Mesothelial cell of epicardium (in vitro differentiated cells): Measurements from ENCODE around the gene PTPRU. TPM values are rescaled to one million over a fixed set of nuclear protein-coding genes. Genes with fewer than 3 reads are reported as not detected.

Experiments used
- DNase-seq, 2 experiments: peaks; one replicate each; pipeline ENCODE4 v3.0.0; 2021; ENCODE audit warnings: low spot score in 2 of 2; ENCODE audit not compliant: unreplicated experiment in 2 of 2
- H3K27ac Mint-ChIP-seq: 2 replicates; pipeline ENCODE4 v1.8.0; 2021; ENCODE audit warnings: mixed read lengths
- H3K27me3 Mint-ChIP-seq: 2 replicates; pipeline ENCODE4 v1.8.0; 2021; ENCODE audit warnings: low read depth, mixed read lengths
- H3K36me3 Mint-ChIP-seq: 2 replicates; pipeline ENCODE4 v1.8.0; 2021; ENCODE audit warnings: mixed read lengths
- H3K4me1 Mint-ChIP-seq: 2 replicates; pipeline ENCODE4 v1.8.0; 2021; ENCODE audit warnings: mixed read lengths
- H3K4me3 Mint-ChIP-seq: 2 replicates; pipeline ENCODE4 v1.8.0; 2021; ENCODE audit warnings: mild to moderate bottlenecking, moderate library complexity, mixed read lengths
- H3K9me3 Mint-ChIP-seq: 2 replicates; pipeline ENCODE4 v1.8.0; 2021; ENCODE audit warnings: mixed read lengths
- total RNA-seq: library from RNA; stranded (reverse); gene quantifications from 3 replicates; pipeline ENCODE4 v1.2.1, GENCODE V29; 2021
- TF ChIP-seq, protein P1 (sequence below): fragments of 200-600 bp; sonication (generic); IDR thresholded peaks from one replicate; pipeline ENCODE4 v1.5.0; 2021; ENCODE audit warnings: antibody characterized with exemption; ENCODE audit not compliant: unreplicated experiment

PTPRU gene
- total RNA-seq, 1 donor from 2014 or later, result 151 TPM

DNA sequence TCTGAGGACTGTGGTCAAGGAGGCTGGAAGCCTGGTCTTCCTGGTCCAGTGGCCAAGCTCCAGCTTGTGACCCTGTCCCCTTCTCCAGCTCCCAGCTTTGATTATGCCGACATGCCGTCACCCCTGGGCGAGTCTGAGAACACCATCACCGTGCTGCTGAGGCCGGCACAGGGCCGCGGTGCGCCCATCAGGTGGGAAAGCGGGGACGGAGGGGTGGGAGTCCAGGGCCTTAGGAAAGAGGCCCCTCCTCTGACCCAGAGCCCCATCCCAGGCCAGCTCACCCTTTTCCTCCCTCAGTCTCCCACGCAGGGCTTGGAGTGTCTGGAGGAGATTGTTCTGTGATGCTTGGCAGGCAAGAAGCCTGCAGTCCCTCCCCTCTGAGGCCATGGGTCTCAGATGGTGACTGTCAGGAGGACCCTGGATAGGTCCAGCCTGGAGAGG lies 43.6 kb downstream of the PTPRU start:
- no peaks in the 10 kb centered on the region for H3K27me3 Mint-ChIP-seq
- peaks cover 36% of the 10 kb centered on the region for H3K36me3 Mint-ChIP-seq
- H3K4me1 Mint-ChIP-seq, result peaks cover 12% of the 10 kb centered on the region
- peaks cover 4% of the 10 kb centered on the region for H3K9me3 Mint-ChIP-seq
- H3K4me3 Mint-ChIP-seq, result no peak overlapping the region
- no peak overlapping the region for H3K27ac Mint-ChIP-seq
- no peak for DNase-seq
- TF ChIP-seq, protein P1, sequence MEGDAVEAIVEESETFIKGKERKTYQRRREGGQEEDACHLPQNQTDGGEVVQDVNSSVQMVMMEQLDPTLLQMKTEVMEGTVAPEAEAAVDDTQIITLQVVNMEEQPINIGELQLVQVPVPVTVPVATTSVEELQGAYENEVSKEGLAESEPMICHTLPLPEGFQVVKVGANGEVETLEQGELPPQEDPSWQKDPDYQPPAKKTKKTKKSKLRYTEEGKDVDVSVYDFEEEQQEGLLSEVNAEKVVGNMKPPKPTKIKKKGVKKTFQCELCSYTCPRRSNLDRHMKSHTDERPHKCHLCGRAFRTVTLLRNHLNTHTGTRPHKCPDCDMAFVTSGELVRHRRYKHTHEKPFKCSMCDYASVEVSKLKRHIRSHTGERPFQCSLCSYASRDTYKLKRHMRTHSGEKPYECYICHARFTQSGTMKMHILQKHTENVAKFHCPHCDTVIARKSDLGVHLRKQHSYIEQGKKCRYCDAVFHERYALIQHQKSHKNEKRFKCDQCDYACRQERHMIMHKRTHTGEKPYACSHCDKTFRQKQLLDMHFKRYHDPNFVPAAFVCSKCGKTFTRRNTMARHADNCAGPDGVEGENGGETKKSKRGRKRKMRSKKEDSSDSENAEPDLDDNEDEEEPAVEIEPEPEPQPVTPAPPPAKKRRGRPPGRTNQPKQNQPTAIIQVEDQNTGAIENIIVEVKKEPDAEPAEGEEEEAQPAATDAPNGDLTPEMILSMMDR, result no peak

DNA sequence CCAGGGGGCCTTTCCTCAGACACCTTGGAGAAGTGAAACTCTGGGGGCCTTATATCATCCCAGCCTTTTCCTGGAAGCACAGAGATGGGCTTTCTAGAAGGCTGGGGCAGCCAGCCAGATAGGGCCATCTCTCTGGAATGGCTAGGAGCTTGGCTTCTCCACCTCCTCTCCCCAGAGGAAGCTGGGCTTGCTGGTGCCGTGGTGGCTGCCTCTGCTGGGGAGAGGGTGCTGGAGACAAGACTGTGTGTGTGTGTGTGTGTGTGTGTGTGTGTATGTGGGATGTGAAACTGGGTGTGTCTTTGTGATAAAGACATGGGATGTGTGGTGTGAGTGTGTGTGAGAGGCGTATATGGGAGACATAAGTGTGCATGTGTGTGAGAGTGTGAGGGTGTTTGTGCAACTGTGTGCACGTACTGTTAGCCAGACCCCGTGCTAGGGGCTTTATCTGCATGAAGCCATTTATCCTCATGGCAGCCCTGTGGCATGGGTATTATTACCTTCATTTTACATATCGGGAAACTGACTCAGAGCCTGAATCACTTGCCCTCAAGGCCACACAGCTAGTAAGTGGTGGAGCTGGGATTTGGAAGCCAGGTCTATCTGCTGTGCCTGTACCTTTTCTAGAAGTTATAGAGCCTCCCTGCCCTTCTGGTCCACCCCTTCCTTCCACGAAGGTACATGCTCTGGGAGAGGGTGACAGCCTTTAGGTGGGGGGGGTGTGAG lies 44.2 kb downstream of the PTPRU start:
- Mint-ChIP-seq H3K9me3 (peaks cover 4% of the 10 kb centered on the region), H3K36me3 (peaks cover 33% of the 10 kb centered on the region), H3K27ac (peak overlapping the region; percentile 0), H3K4me3 (no peak overlapping the region), H3K27me3 (no peaks in the 10 kb centered on the region), H3K4me1 (peaks cover 12% of the 10 kb centered on the region)
- TF ChIP-seq, protein P1, result no peak
- no peak for DNase-seq

DNA sequence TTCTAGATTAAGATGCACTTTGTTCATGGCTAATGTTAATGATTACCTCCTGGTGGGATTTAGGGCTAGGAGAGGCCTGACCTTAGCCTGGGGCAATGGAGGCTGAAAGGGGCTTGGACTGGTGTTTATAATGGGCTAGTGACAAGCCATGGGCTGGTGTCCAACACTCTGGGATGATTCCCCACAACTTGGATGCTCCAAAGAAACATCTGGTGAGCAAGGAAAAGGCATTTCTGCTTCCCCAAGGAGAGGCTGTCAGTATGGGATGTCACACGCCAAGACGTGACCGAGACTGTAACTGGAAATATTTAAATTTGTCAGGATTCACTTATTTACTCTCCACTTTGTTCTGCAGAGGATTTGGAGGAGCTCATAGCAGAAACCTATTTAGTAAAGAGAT lies 45.2 kb downstream of the PTPRU start:
- H3K27ac Mint-ChIP-seq, result peak overlapping the region; percentile 50
- TF ChIP-seq, protein P1, result no peak
- peaks cover 12% of the 10 kb centered on the region for H3K4me1 Mint-ChIP-seq
- peaks cover 4% of the 10 kb centered on the region for H3K9me3 Mint-ChIP-seq
- H3K27me3 Mint-ChIP-seq, result no peaks in the 10 kb centered on the region
- H3K4me3 Mint-ChIP-seq, result no peak overlapping the region
- no peak for DNase-seq
- H3K36me3 Mint-ChIP-seq, result peaks cover 36% of the 10 kb centered on the region

DNA sequence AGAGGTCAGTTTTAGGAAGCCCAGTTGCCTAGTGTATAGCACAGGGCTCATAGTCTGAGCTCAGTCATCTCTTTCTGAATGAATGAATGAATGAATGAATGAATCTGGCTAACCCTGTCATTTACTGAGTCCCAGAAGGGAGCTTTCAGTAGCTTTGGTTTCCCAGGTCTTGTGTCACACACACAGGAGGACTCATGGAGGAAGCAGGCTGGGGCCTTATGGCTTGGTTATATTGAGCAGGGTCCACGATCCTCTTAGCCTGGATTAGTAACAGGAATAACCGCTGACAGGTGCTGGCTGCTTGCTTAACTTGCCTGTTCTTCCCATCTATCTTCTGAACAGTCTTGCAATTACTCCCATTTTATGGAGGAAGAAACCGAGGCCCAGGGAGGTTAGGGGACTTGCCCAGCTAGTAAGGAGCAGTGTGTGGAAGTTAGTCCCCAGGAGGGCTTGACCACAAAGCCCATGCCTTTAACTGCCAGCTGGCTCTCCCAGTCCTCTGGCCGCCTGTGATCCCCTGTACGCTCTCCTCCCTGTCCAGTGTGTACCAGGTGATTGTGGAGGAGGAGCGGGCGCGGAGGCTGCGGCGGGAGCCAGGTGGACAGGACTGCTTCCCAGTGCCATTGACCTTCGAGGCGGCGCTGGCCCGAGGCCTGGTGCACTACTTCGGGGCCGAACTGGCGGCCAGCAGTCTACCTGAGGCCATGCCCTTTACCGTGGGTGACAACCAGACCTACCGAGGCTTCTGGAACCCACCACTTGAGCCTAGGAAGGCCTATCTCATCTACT lies 46.0 kb downstream of the PTPRU start:
- H3K4me3 Mint-ChIP-seq, result no peak overlapping the region
- H3K27me3 Mint-ChIP-seq, result no peaks in the 10 kb centered on the region
- DNase-seq, result no peak
- peaks cover 12% of the 10 kb centered on the region for H3K4me1 Mint-ChIP-seq
- H3K36me3 Mint-ChIP-seq, result peaks cover 32% of the 10 kb centered on the region
- TF ChIP-seq, protein P1, result no peak
- H3K9me3 Mint-ChIP-seq, result no peaks in the 10 kb centered on the region
- H3K27ac Mint-ChIP-seq, result peak overlapping the region; percentile 43

DNA sequence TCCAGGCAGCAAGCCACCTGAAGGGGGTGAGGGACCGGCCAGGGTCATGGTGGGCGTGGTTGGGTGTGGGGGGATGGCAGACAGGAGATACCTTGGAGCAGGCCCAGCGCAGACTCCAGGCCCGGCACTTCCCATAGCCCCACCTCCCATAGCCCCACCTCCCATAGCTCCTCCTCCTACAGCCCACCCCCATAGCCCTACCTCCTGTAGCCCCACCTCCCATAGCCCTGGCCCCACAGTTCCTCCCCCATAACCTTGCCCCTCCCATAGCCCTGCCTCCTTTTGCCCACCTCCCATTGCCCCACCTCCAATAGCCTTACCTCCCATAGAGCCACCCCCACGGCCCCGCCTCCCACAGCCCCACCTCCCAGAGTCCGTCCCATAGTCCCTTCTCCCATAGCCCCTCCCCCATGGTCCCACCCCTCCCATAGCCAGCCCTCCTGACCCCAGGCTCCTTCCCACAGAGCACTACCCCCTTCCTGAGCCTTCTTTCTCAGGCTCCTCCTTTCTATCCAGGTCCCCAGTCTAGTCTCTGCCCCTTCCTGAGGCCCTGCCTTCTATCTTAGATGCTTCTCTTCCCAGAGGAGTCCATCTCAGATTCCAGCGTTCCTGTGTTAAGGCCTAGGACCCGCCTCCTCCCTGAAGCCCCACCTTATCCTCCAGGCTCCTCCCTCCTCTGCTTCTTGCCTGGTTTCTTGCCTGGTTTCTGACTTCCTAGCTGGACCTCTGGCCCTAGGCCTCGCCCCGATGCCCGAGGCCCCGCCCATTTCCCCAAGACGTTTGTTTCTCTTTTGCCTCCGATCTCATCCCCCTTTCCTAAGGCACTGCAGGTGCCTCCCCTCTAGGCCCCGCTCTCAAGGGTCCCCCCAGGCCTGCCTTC lies 46.8 kb downstream of the PTPRU start:
- Mint-ChIP-seq H3K9me3 (no peaks in the 10 kb centered on the region), H3K36me3 (peaks cover 27% of the 10 kb centered on the region), H3K27ac (peak overlapping the region; percentile 93), H3K27me3 (no peaks in the 10 kb centered on the region), H3K4me3 (peak overlapping the region; percentile 34), H3K4me1 (peaks cover 12% of the 10 kb centered on the region)
- TF ChIP-seq, protein P1, result no peak
- peak; percentile 52 to 74 for DNase-seq
